Liver (tissue), 3 donors: ENCODE results near the gene CHST12.

Experiments
- JUND ChIP-seq, 2 donors: IDR thresholded peaks; 2 replicates each; pipeline ENCODE4 v1.6.1; 2016; ENCODE audit warnings: antibody characterized with exemption in 2 of 2
- SP1 ChIP-seq: IDR thresholded peaks from 2 replicates; pipeline ENCODE4 v1.6.1; 2018; ENCODE audit warnings: antibody characterized with exemption, mild to moderate bottlenecking
- TAF1 ChIP-seq: conservative IDR thresholded peaks from 2 replicates; pipeline ENCODE4 v1.6.1; 2016; ENCODE audit warnings: antibody characterized with exemption, mild to moderate bottlenecking
- TF ChIP-seq, protein P1 (sequence below): fragments of 150-350 bp; IDR thresholded peaks from 2 replicates; pipeline ENCODE4 v1.5.1; 2017; ENCODE audit warnings: improper control_type of control experiment, low read depth, low read length; ENCODE audit not compliant: missing input control
- donor health status: healthy.
- donor health status: healthy.

DNA sequence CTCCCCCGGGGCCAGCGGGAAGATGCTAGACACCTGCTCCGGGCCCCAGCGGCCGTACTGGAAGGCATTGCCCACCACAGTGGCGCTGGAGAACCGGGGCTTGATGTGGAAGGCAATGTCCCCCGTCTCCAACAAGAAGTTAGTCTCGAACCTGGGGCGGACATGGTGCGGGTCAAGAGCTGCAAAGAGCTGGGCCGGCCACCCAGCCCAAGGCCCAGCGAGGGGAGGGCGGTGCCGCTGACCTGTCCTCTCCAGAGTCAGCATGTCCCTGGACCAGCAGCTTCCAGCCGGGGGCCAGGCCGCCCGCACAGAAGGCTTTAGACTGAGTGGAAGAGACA is 72.2 kb downstream of the CHST12 start:
- TF ChIP-seq TAF1 (no peak), JUND (IDR thresholded peaks at IDR 0.05) (no peak), SP1 (no peak)
- TF ChIP-seq, protein P1, sequence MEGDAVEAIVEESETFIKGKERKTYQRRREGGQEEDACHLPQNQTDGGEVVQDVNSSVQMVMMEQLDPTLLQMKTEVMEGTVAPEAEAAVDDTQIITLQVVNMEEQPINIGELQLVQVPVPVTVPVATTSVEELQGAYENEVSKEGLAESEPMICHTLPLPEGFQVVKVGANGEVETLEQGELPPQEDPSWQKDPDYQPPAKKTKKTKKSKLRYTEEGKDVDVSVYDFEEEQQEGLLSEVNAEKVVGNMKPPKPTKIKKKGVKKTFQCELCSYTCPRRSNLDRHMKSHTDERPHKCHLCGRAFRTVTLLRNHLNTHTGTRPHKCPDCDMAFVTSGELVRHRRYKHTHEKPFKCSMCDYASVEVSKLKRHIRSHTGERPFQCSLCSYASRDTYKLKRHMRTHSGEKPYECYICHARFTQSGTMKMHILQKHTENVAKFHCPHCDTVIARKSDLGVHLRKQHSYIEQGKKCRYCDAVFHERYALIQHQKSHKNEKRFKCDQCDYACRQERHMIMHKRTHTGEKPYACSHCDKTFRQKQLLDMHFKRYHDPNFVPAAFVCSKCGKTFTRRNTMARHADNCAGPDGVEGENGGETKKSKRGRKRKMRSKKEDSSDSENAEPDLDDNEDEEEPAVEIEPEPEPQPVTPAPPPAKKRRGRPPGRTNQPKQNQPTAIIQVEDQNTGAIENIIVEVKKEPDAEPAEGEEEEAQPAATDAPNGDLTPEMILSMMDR, result no peak
